Measurements from ENCODE around the gene SCGB1D2.
"Not testable (repeated sequence)": the region's sequence is repeated elsewhere in the genome, so short reads cannot be mapped to it uniquely, and the experiment has no call there.

The SCGB1D2 gene

DNA sequence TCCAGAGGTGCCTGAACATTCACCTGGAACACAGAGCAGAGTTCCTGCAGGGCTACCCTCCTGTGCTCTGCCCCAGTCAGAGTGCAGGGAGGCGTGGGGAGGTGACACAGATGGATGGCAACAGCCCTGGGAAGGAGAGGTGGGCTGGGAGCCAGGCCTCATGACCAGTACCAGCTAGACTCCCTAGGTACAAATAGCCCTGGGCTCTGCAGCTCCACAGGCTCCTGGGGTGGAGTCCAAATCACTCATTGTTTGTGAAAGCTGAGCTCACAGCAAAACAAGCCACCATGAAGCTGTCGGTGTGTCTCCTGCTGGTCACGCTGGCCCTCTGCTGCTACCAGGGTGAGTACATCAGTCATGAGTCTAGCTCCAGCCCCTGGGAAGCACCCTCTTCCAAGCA lies at the start of gene SCGB1D2:
TSS of gene SCGB1D2 (plus strand) at position 219 of the 400 bp plus-strand sequence. CDS start at position 288, 69 bp downstream.
- DNase-seq (ENCODE audit: low read depth in 2 of 2), result no peak

DNA sequence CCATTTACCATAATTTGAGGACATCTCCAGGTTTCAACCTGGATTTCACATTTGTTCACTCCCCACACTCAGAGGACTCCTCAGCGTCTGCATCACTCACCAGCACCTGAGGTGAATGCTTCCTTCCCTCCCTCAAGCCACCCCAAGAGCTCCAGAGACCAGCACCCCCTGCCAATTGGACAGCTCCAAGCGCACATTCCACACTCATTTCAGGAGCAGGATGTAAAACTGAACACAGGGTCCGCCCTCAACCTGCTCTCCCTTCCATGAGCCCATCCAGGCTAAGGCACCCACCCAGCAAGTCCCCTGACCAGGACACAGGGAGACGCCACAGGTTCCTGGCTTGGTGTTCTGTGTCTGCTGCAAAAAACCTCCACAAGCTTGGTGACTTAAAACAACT lies 48.1 kb upstream of the SCGB1D2 start:
- no peak for DNase-seq (ENCODE audit: low read depth in 2 of 2)

DNA sequence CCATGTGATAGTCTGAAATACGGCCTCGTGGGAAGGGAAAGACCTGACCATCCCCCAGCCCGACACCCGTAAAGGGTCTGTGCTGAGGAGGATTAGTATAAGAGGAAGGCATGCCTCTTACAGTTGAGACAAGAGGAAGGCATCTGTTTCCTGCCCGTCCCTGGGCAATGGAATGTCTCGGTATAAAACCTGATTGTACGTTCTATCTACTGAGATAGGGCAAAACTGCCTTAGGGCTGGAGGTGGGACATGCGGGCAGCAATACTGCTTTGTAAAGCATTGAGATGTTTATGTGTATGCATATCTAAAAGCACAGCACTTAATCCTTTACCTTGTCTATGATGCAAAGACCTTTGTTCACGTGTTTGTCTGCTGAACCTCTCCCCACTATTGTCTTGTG lies 47.0 kb upstream of the SCGB1D2 start:
- not testable (repeated sequence) for DNase-seq (ENCODE audit: low read depth in 2 of 2)

DNA sequence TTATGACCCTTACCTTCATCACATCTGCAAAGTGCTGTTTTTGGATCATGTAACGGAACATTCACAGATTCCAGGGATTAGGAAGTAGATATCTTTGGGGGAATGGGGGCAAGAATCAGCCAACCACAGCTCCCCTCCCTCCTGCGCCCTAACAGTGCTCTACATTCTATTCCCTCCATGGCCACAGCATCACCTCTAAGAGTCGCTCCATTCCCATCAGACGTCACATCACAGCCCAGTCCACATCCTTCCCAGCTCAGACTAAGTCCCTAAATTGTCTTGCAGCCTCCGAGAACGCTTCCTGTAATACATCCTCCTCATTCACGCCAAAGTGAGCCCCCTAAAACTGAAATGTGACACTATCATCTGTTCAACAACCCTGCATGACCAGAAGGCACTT lies 46.1 kb upstream of the SCGB1D2 start:
- no peak for DNase-seq (ENCODE audit: low read depth in 2 of 2)

GRCh38 chr11:62197400-62197799 lies 44.6 kb upstream of the SCGB1D2 start:
- not testable (repeated sequence) for DNase-seq (ENCODE audit: low read depth in 2 of 2)

DNA sequence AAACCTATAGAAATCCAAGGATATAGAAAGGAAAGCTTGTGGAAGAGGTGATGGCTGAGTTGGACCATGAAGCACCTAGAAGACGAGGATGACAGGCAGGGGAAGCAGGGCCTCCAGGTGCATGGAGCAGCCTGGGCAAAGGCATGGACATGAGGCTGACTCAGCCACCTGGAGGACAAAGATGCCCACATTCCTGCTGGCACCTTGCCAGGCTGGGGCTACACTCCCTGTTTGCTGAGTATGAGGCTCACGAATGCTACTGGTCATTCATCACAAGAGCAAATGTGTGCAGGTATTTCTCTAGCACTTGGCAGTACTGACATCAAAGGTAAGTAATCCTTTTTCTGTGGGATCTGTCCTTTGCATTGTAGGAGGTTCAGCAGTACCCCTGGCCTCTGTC lies 40.7 kb upstream of the SCGB1D2 start:
- DNase-seq (ENCODE audit: low read depth in 2 of 2), result no peak

DNA sequence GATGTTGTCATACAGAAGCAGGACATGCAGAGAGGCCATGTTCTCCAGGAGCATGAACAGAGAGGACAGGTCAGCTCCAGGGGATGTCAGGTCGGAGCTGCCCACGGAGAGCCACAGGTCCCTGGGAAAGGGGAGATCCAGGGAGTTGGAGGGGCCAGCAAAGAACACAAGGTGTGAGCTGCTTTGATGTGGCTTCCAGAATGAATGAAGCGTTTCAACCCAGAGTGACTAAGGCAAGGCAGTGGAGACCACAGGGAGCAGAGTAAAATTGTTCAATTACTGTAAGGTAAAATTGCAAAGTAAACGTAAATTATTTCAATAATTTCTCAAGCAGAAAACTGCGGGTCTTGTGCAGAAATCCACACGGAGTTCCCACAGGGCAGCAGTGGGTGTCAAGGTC lies 39.1 kb upstream of the SCGB1D2 start:
- no peak for DNase-seq (ENCODE audit: low read depth in 2 of 2)

DNA sequence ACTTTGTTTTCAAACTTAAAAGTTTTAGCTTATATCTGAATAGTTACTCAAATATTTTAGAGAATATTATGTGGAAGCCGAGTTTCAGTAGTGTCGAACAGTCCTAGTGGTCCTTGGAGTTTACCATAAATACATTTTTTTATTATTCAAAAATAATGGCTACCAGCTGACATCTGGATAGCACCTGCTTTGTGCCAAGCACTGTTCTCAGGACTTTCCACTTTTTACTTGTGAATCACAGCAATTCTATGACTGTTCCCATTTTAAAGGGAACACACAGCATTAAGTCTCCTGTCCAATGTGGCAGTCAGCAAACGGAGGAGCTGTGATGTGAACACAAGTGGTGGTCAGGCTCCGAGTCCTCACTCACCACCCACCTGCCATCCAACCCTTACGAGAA lies 37.6 kb upstream of the SCGB1D2 start:
- no peak for DNase-seq (ENCODE audit: low read depth in 2 of 2)

GRCh38 chr11:62205441-62205840 lies 36.6 kb upstream of the SCGB1D2 start:
- no peak for DNase-seq (ENCODE audit: low read depth in 2 of 2)

- not testable (repeated sequence) for DNase-seq (ENCODE audit: low read depth in 2 of 2)
Measured at GRCh38 chr11:62206276-62207066, 35.6 kb upstream of the SCGB1D2 start.

GRCh38 chr11:62208785-62209144 lies 33.3 kb upstream of the SCGB1D2 start:
- DNase-seq (ENCODE audit: low read depth in 2 of 2), result no peak

GRCh38 chr11:62217191-62217748 lies 24.8 kb upstream of the SCGB1D2 start:
- no peak for DNase-seq (ENCODE audit: low read depth in 2 of 2)

DNA sequence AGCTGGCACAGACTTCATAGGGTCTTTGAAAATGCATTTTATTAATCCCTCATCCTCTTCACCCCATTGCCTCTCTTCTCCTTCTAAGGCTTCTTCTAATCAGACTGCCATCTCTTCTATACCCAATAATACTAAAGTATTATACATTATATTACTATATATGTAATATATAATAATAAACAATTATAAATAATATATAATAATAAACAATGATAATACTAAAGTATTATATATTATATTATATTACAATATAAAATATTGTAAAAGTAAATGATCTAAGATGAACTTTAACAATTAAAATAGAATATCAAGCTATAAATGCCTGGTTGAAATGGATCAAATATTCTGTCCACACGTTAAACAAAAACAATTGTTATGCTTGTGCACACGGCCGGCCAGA lies 20.5 kb upstream of the SCGB1D2 start:
- no peak for DNase-seq (ENCODE audit: low read depth in 2 of 2)

GRCh38 chr11:62223095-62223494 lies 18.9 kb upstream of the SCGB1D2 start:
- DNase-seq (ENCODE audit: low read depth in 2 of 2), result no peak

DNA sequence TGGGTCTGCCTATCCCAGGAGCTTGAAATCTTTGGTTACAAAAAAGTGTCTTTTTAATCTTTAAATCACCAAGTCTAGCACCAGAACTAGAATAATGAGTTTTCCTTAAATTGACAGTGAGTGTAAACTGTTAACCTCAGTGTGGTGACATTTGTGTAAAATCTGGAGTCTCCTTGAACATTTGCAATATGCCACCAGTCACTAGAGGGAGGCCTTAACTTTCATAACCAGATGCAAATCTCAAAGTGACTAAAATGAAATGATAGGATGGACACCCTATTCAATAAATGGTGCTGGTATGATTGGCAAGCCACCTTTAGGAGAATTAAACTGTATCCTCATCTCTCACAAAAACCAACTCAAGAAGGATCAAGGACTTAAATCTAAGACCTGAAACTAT lies 8.3 kb upstream of the SCGB1D2 start:
- no peak for DNase-seq (ENCODE audit: low read depth in 2 of 2)

- no peak for DNase-seq (ENCODE audit: low read depth in 2 of 2)
Measured at GRCh38 chr11:62236187-62236586, 5.9 kb upstream of the SCGB1D2 start.

GRCh38 chr11:62237499-62237898 lies 4.5 kb upstream of the SCGB1D2 start:
- DNase-seq (ENCODE audit: low read depth in 2 of 2), result no peak

DNA sequence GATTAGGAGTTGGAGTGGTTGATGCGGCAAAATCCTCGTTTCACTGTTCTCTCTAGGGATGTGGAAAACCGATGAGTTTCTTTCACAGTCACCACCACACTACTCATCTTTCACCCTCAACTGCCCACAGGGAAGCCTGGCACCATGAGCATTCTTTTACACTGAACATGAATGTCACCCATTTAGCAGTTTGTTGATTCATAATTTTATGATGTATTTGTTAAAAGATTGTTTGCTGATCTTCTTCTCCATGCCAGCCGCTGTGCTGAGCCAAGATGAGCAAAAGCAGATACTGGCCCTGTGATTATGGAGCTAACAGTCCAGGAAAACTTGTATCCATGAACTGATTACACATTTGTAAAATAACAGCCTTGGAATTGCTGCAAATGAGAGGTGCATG lies 3.9 kb upstream of the SCGB1D2 start:
- DNase-seq (ENCODE audit: low read depth in 2 of 2), result no peak

DNA sequence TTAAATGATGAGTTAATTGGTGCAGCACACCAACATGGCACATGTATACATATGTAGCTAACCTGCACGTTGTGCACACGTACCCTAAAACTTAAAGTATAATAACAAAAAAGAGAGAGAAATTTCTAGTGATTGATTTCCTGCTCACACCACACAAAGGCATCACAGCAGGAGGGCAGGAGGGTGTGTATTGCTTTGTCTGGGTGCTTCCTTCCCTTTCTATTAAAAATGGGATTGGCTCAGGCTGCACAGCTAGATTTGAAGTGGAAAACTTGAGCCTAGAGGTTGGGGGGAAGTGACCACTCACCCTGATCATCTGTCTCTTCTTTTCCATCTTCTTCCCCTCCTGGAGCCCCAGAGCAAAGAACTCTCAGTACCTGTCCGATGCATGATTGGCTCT lies 944 bp upstream of the SCGB1D2 start:
- DNase-seq (ENCODE audit: low read depth in 2 of 2), result no peak

- no peak for DNase-seq (ENCODE audit: low read depth in 2 of 2)
Measured at GRCh38 chr11:62245271-62245753, 3.3 kb downstream of the SCGB1D2 start.

GRCh38 chr11:62251698-62252097 lies 9.7 kb downstream of the SCGB1D2 start:
- no peak for DNase-seq (ENCODE audit: low read depth in 2 of 2)

DNA sequence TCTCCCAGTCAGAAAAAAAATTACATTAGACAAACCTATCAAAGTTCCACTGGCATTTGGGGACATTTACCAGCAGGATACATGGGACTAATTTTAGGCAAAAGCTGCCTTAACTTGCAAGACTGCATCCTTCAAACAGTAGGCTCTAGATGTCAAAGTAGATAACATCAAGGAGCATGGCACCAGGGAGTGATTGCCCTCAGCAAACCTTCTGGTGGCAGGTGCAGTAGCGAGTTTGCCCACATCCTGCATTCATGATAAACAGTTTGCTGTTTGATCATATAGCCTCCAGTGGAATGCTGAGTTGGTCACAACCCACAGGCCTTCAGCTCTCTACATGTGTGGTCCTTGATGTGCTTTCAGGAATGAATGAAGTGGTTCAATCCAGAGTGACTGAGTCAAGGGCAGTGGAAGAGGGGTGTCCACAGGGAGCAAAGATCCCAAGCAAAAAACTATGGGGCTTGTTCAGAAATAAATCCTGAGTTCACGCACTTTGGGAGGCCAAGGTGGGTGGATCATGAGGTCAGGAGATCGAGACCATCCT lies 12.0 kb downstream of the SCGB1D2 start:
- DNase-seq (ENCODE audit: low read depth in 2 of 2), result no peak

GRCh38 chr11:62256281-62256680 lies 14.2 kb downstream of the SCGB1D2 start:
- no peak for DNase-seq (ENCODE audit: low read depth in 2 of 2)
